Activated naive CD8-positive, alpha-beta T cell treated with anti-CD3 and anti-CD28 coated beads, Interleukin-2, amount 10 ng/mL, durations not matched to agents 7 days and 5 days (primary cell): ENCODE data around the gene NT5DC3. TPM values are rescaled to one million over a fixed set of nuclear protein-coding genes. Genes with fewer than 3 reads are reported as not detected.

Experiments
- ATAC-seq: fragments of 150-1000 bp; cut with Tn5 transposase; one replicate; pipeline ENCODE4 v1.10.0; 2021; ENCODE audit warnings: low read depth, moderate library complexity
- POLR2A ChIA-PET: fragments of 350-600 bp; sonication (Branson Sonifier 250); formaldehyde crosslinking; loops from one replicate; lab custom pipeline; 2021; ENCODE audit warnings: antibody characterized with exemption; lab: Charles Lee
- DNase-seq: peaks from one replicate; pipeline ENCODE4 v3.0.0; 2021
- H3K27ac Mint-ChIP-seq: one replicate; pipeline ENCODE4 v1.8.0; 2022; ENCODE audit warnings: mild to moderate bottlenecking, mixed read lengths
- H3K27me3 Mint-ChIP-seq: one replicate; pipeline ENCODE4 v1.8.0; 2022; ENCODE audit warnings: mild to moderate bottlenecking, moderate library complexity, mixed read lengths
- H3K36me3 Mint-ChIP-seq: one replicate; pipeline ENCODE4 v1.8.0; 2021; ENCODE audit warnings: mild to moderate bottlenecking, mixed read lengths
- H3K4me1 Mint-ChIP-seq: one replicate; pipeline ENCODE4 v1.8.0; 2021; ENCODE audit warnings: mixed read lengths
- H3K4me3 Mint-ChIP-seq: one replicate; pipeline ENCODE4 v1.8.0; 2022; ENCODE audit warnings: mild to moderate bottlenecking, moderate library complexity, mixed read lengths
- H3K9me3 Mint-ChIP-seq: one replicate; pipeline ENCODE4 v1.8.0; 2021; ENCODE audit warnings: mixed read lengths
- total RNA-seq, 2 experiments: library from RNA; stranded (reverse); gene quantifications; one replicate each; pipeline ENCODE4 v1.2.3, GENCODE V29; 2021

The NT5DC3 gene
- total RNA-seq, 2 experiments from 2014 or later = 3.4 to 4.1 TPM

DNA sequence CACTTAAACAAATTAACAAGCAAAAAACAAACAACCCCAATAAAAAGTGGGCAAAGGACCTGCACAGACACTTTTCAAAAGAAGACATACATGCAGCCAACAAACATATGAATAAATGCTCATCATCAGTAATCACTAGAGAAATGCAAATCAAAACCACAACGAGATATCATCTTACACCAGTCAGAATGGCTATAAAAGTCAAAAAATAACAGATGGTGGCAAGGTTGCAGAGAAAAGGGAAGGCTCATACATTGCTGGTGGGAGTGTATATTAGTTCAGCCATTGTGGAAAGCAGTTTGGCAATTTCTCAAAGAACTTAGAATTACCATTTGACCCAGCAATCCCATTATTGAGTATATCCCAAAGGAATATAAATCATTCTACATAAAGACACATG is 34.6 kb upstream of the NT5DC3 start:
- no peak overlapping the region for H3K4me3 Mint-ChIP-seq
- H3K27ac Mint-ChIP-seq = no peak overlapping the region
- no peaks in the 10 kb centered on the region for H3K36me3 Mint-ChIP-seq
- DNase-seq = no peak
- H3K27me3 Mint-ChIP-seq = peaks cover 3% of the 10 kb centered on the region
- POLR2A ChIA-PET = no interaction called here
- H3K4me1 Mint-ChIP-seq = peaks cover 21% of the 10 kb centered on the region
- H3K9me3 Mint-ChIP-seq = no peaks in the 10 kb centered on the region
- ATAC-seq = no peak

DNA sequence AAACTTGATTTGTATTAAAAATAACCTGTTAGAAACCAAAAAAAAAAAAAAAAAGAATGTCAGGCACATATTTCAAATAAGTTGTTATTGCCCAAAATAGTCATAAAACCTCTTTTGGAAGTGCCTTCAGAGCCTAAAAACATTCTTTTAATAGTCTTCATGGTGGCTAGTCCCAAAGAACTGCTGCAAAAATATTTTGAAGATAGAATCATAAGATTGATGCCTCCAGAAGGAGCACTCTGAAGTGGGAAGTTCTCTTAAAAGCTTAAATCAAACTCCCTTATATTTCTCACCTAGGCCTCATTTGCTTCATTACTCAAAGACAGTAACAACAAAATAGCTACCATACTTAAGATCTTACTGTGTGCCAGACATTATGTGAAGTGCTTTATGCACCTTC is 27.2 kb upstream of the NT5DC3 start:
- Mint-ChIP-seq H3K27me3 (peaks cover 4% of the 10 kb centered on the region), H3K4me1 (no peaks in the 10 kb centered on the region), H3K36me3 (no peaks in the 10 kb centered on the region), H3K9me3 (no peaks in the 10 kb centered on the region), H3K27ac (no peak overlapping the region), H3K4me3 (no peak overlapping the region)
- ATAC-seq (no peak), DNase-seq (no peak)
- POLR2A ChIA-PET = no interaction called here

DNA sequence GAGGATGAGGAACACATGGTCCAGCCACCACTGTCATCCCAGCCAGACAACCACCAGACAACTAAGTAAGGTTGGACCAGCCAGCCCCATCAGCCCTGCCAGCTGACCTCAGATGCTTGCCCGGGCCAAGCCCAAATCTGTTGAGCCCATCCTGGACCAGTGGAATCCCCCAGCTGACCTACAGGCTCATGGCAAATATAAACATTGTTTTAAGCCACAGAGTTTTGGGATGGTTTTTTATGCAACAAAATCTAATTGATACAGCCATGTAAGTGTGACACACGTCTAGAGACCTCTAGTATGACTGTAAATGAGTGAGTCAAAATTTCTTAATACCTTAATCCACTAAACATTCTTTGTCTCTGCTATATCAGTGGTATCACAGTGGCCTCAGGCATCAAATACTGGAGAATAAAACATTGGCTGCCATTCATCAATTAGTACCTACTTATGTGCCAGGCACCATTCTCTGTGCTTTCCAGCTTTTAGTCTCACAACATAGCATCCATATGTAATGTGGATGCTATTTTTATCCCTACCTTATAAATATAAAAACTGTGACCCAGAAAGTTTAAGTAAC is 24.2 kb upstream of the NT5DC3 start:
- H3K4me1 Mint-ChIP-seq = no peaks in the 10 kb centered on the region
- H3K27me3 Mint-ChIP-seq = peaks cover 4% of the 10 kb centered on the region
- H3K9me3 Mint-ChIP-seq = no peaks in the 10 kb centered on the region
- no peak overlapping the region for H3K27ac Mint-ChIP-seq
- DNase-seq (no peak), ATAC-seq (no peak)
- H3K4me3 Mint-ChIP-seq = no peak overlapping the region
- POLR2A ChIA-PET = no interaction called here
- H3K36me3 Mint-ChIP-seq = no peaks in the 10 kb centered on the region

DNA sequence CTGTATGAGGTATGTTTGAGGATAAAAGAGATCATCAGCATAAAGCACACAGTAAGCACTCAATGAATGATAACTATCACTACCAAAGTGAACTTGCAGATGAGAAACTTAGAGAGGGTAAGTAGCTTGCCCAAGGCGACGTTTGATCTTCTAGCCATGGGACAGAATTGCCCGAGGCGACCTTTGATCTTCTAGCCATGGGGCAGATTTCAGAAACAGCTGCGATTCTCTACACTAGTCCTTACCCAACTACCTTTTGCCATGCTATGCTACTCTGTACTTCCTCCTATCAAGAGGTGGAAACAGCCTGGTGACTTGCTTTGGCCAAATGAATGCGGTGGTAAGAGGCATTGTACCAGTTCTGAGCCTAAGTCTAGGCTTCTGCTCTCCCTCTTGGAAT is 23.7 kb upstream of the NT5DC3 start:
- ATAC-seq = no peak
- H3K4me1 Mint-ChIP-seq = no peaks in the 10 kb centered on the region
- no peaks in the 10 kb centered on the region for H3K36me3 Mint-ChIP-seq
- no peaks in the 10 kb centered on the region for H3K9me3 Mint-ChIP-seq
- DNase-seq = no peak
- peaks cover 4% of the 10 kb centered on the region for H3K27me3 Mint-ChIP-seq
- POLR2A ChIA-PET = no interaction called here
- no peak overlapping the region for H3K4me3 Mint-ChIP-seq
- no peak overlapping the region for H3K27ac Mint-ChIP-seq

DNA sequence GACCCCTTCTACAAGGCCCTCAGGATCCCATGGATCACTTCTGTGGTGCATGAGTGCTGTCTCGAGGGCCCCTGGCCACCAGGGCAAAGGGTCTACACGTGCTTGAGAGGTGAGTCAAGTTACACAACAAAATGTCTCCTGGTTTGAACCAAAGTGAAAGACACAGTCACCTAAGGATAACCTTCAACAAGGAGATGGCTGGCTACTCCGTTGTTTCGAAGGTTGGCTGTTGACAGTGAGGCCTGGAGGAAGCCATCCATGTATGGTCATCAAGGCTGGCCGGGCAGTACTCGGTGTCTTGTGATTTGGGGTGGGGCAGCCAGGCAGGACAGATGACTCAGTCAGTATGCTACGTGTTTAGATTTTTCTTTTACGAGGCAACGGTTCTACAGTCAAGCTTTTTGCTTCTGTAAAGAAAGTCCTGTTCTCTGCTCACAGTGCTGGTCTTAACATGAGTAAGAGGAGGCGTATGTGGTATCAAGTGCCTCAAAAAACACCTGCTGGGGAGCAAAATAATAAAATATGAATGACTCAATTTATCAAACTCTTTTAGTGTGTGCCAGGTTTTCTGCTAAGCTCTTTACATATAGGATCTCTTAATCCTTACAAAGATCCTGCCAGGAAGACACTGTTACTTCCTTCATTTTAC is 18.0 kb upstream of the NT5DC3 start:
- Mint-ChIP-seq H3K27ac (no peak overlapping the region), H3K36me3 (no peaks in the 10 kb centered on the region), H3K9me3 (no peaks in the 10 kb centered on the region), H3K4me3 (no peak overlapping the region), H3K4me1 (no peaks in the 10 kb centered on the region), H3K27me3 (no peaks in the 10 kb centered on the region)
- POLR2A ChIA-PET = no interaction called here
- no peak for ATAC-seq
- no peak for DNase-seq

DNA sequence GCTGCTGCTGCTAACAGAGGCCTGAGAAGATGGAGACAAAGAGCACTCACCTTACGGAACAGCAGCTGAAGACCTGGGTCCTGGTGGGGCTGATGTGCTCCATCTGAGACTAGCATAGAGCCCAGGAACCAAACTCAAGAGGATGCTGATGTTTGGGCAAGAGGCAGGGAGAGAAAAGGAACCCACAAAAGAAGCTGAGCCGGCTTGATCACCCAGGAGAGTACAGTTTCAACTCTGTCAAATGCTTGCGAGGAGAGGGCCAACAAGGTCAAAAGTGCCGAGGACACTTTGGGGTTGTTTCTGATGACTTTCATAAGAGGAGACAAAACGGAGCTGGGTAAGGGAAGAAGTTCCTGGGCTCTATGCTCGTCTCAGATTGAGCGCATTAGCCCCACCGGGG is 17.3 kb upstream of the NT5DC3 start:
- H3K4me1 Mint-ChIP-seq = no peaks in the 10 kb centered on the region
- ATAC-seq = no peak
- no peaks in the 10 kb centered on the region for H3K36me3 Mint-ChIP-seq
- POLR2A ChIA-PET = no interaction called here
- peaks cover 3% of the 10 kb centered on the region for H3K27me3 Mint-ChIP-seq
- no peak overlapping the region for H3K4me3 Mint-ChIP-seq
- DNase-seq = no peak
- no peak overlapping the region for H3K27ac Mint-ChIP-seq
- H3K9me3 Mint-ChIP-seq = no peaks in the 10 kb centered on the region

DNA sequence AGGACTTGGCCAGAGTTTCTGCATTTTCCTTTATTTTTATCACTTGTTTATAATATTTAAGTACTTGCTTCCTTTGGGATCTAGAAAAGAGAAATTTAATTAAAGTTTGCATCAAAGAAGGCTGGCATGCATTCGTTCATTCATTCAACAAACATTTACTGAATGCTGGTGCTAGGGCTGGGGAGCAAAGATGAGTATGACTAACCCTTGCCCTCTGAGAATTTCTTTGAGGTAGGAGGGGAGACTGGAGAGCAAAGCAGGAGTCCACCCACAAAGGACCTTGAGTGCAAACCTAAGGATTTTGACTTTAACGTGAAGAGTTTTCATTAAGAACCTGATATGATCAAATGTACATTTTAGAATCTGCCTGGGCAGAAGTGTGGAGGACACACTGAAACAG is 16.1 kb upstream of the NT5DC3 start:
- no peak for DNase-seq
- Mint-ChIP-seq H3K27me3 (peaks cover 3% of the 10 kb centered on the region), H3K4me1 (no peaks in the 10 kb centered on the region), H3K27ac (no peak overlapping the region), H3K36me3 (no peaks in the 10 kb centered on the region), H3K9me3 (no peaks in the 10 kb centered on the region), H3K4me3 (no peak overlapping the region)
- ATAC-seq = no peak
- POLR2A ChIA-PET = no interaction called here

DNA sequence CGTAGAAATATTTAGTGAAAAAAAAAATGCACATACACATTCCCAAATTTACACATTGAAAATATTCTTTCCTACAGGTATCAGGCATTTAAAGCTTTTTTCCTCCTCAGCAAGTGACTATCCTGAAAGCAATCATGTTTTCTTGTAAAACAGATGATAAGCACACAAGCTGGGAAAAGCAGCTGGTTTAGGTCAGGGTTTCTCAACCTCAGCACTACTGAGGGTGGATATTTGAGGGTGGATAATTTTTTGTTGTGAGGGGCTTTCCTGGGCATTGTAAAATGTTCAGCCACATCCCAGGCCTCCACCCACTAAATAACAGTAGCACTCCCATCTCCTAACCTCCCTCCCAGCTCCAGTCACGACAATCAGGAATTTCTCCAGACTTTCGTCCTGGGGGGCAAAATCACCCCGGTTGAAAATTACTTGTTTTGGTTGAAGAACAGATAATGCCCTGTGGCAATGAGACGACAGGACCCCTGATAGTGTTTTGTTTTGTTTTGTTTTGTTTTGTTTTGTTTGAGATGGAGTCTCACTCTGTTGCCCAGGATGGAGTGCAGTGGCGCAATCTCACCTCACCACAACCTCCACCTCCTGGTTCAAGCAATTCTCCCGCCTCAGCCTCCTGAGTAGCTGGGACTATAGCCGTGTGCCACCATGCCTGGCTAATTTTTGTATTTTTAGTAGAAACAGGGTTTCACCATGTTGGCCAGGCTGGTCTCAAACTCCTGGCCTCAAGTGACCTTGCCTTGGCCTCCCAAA is 15.0 kb upstream of the NT5DC3 start:
- POLR2A ChIA-PET = no interaction called here
- peaks cover 3% of the 10 kb centered on the region for H3K27me3 Mint-ChIP-seq
- DNase-seq = no peak
- ATAC-seq = no peak
- H3K4me3 Mint-ChIP-seq = no peak overlapping the region
- H3K27ac Mint-ChIP-seq = no peak overlapping the region
- H3K4me1 Mint-ChIP-seq = no peaks in the 10 kb centered on the region
- no peaks in the 10 kb centered on the region for H3K36me3 Mint-ChIP-seq
- no peaks in the 10 kb centered on the region for H3K9me3 Mint-ChIP-seq

DNA sequence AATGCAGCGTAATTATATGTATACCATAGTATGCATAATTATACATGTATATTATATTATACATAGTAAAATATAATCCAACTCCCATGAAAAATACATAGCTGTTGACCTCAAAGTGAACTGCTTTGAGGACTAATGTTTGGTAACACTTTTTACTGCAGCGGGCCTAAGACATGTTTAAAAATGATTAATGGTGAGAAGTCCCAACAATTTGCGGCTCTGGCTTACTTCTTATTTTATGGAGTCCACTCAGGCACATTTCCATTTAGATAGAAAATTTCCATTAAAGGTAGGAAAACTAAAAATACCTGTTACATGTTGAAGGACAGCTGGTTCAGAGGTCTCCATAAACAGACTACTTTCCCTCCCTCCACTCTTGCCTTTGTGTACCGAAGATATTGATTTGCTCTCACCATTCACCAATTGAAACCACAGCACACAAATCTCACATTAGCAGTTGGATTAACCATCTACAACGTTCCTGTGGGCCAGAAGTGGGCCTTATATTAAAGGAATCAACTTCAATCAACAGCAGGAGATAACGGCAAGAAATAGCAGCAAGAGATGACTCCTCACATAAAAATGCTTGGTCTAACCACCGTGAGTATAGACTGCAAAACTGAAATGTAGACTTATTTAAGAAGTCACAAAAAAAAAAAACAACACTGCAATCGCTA is 14.1 kb upstream of the NT5DC3 start:
- Mint-ChIP-seq H3K27ac (no peak overlapping the region), H3K27me3 (peaks cover 3% of the 10 kb centered on the region), H3K4me1 (no peaks in the 10 kb centered on the region), H3K4me3 (no peak overlapping the region), H3K36me3 (no peaks in the 10 kb centered on the region), H3K9me3 (no peaks in the 10 kb centered on the region)
- no peak for ATAC-seq
- POLR2A ChIA-PET = no interaction called here
- DNase-seq = no peak

DNA sequence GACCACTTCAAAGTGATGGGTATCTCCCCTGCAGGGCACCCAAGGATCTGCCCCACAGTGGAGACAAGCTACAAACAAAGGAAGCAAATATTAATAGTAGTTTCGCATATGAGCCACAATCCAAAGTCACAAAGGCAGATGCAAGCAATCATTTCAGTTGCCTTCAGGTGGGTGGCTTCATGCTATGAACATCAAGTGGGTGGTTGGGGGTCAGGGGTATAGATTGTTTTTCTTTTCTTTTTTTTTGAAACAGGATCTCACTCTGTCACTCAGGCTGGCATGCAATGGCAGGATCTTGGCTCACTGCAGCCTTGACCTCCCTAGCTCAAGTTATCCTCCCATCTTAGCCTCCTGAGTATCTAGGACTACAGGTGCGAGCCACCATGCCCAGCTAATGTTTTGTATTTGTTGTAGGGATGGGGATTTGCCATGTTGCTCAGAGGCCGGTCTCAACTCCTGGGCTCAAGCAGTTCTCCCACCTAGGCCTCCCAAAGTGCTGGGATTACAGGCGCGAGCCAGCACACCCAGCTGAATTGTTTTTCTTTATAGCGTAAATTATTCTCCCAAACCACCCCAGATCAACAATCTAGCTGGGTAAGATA is 13.4 kb upstream of the NT5DC3 start:
- Mint-ChIP-seq H3K4me3 (no peak overlapping the region), H3K27me3 (peaks cover 3% of the 10 kb centered on the region), H3K4me1 (no peaks in the 10 kb centered on the region), H3K9me3 (no peaks in the 10 kb centered on the region), H3K36me3 (no peaks in the 10 kb centered on the region), H3K27ac (no peak overlapping the region)
- ATAC-seq = no peak
- no peak for DNase-seq
- POLR2A ChIA-PET = no interaction called here

DNA sequence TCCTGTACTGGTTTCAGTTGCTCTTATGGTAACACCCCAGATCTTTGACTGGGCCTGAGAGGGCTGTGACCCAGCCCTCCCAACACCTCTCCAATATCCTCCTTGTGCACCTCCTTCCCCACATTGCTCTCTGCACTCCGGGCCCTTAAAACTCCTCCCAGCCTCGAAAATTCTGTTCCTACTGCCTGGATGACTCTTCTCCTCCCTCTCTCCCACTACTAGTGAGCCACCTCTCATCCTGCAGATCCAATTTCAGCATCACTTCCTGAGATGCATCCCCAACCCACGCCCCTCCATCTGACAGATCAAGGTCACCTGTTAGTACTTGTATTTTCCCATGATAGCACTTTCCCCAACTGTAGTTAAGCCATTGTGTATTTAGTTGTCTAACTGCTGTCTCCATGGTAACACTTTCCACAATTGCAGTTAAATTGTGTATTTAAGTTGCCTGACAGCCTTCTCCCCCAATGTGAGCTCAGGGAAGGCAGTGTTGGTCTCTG is 11.5 kb upstream of the NT5DC3 start:
- ATAC-seq = no peak

DNA sequence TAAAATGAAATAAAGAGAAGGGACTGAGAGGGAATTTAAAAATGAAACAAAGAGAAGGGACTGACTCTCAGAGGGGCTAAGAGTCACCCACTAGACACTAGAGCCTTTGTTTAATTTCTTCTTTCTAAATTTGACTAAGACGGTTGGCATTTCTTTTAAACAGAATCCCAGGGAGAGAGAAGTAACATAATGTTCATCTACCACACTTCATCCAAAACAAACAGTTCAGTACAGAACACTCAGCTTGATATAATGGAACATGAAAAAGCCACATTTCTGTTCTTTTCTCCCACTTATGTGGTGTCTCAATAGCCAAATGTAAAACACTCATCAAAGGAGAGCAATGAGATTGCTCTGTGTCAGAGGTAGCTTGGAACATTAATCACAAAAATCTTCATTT is 10.1 kb upstream of the NT5DC3 start:
- H3K4me1 Mint-ChIP-seq = no peaks in the 10 kb centered on the region
- DNase-seq (no peak), ATAC-seq (no peak)
- no peak overlapping the region for H3K27ac Mint-ChIP-seq
- H3K4me3 Mint-ChIP-seq = no peak overlapping the region
- H3K27me3 Mint-ChIP-seq = peaks cover 3% of the 10 kb centered on the region
- POLR2A ChIA-PET = no interaction called here
- H3K36me3 Mint-ChIP-seq = no peaks in the 10 kb centered on the region
- no peaks in the 10 kb centered on the region for H3K9me3 Mint-ChIP-seq

More for the DNA sequence above, 11.5 kb upstream of the NT5DC3 start:
- Mint-ChIP-seq H3K9me3 (no peaks in the 10 kb centered on the region), H3K4me3 (no peak overlapping the region), H3K27me3 (peaks cover 3% of the 10 kb centered on the region), H3K36me3 (no peaks in the 10 kb centered on the region), H3K4me1 (no peaks in the 10 kb centered on the region), H3K27ac (no peak overlapping the region)
- POLR2A ChIA-PET = no interaction called here
- no peak for DNase-seq

DNA sequence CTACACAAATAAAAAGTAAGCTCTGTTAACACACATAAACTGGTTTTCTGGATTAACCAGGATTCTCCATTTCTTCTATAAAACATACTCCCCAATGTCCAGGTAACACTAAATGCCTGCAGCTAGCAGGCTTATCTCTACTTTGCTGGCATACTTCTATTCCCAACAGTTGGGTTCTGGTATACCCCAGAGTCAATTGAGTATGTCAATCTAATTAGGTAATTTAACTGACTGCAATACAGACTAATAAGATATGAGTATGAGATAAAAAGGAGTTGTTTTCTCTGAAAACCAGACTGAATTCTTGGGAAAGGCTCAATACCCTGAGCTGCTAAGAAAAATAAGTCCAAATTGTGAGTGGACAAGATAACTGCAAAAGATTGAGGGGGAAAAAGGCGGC is 9.4 kb upstream of the NT5DC3 start:
- no peak overlapping the region for H3K27ac Mint-ChIP-seq
- H3K4me3 Mint-ChIP-seq = no peak overlapping the region
- no peak for DNase-seq

More for the DNA sequence above, 9.4 kb upstream of the NT5DC3 start:
- no peaks in the 10 kb centered on the region for H3K4me1 Mint-ChIP-seq
- no peaks in the 10 kb centered on the region for H3K9me3 Mint-ChIP-seq
- POLR2A ChIA-PET = no interaction called here
- no peaks in the 10 kb centered on the region for H3K36me3 Mint-ChIP-seq
- H3K27me3 Mint-ChIP-seq = peaks cover 3% of the 10 kb centered on the region
- no peak for ATAC-seq
